A673 (cell line): ENCODE results near the gene IL23A. TPM values are rescaled to one million over a fixed set of nuclear protein-coding genes. Genes with fewer than 3 reads are reported as not detected.

Experiments
- BruUV-seq: library from RNA; stranded (reverse); fragments of 400-500 nt; replicated peaks from 2 replicates; lab custom pipeline; 2021; lab: Mats Ljungman, UMichigan
- CTCF ChIA-PET: fragments of 300-600 bp; sonication (Branson Sonifier 250); formaldehyde crosslinking; loops from one replicate; lab custom pipeline; 2022; ENCODE audit warnings: antibody characterized with exemption; lab: Charles Lee
- POLR2A ChIA-PET: fragments of 300-600 bp; sonication (Branson Sonifier 250); formaldehyde crosslinking; loops from one replicate; lab custom pipeline; 2022; ENCODE audit warnings: antibody characterized with exemption; ENCODE audit not compliant: low non-redundant PET; lab: Charles Lee
- DNase-seq: peaks from one replicate; pipeline ENCODE4 v3.0.0-alpha.2; 2015; ENCODE audit warnings: low spot score
- H3K27ac ChIP-seq: fragments of 200-600 bp; sonication (generic); 2 replicates; pipeline ENCODE4 v1.5.1; 2016; ENCODE audit warnings: mixed run types, low read depth, mild to moderate bottlenecking, mixed read lengths, antibody characterized with exemption, low read length; ENCODE audit not compliant: poor library complexity, severe bottlenecking
- H3K27me3 ChIP-seq: fragments of 200-600 bp; sonication (generic); replicated peaks from 2 replicates; pipeline ENCODE4 v1.6.1; 2017; ENCODE audit warnings: mixed run types, low read depth, mild to moderate bottlenecking, mixed read lengths, antibody characterized with exemption, low read length; ENCODE audit not compliant: insufficient read depth, poor library complexity
- H3K36me3 ChIP-seq: fragments of 200-600 bp; sonication (generic); 2 replicates; pipeline ENCODE4 v1.6.1; 2016; ENCODE audit warnings: mixed run types, mild to moderate bottlenecking, mixed read lengths, antibody characterized with exemption, low read length; ENCODE audit not compliant: insufficient read depth, poor library complexity, severe bottlenecking
- H3K4me1 ChIP-seq: fragments of 200-600 bp; sonication (generic); 2 replicates; pipeline ENCODE4 v1.6.1; 2017; ENCODE audit warnings: mixed run types, mild to moderate bottlenecking, mixed read lengths, antibody characterized with exemption, low read length; ENCODE audit not compliant: insufficient read depth, poor library complexity, severe bottlenecking
- H3K4me3 ChIP-seq: fragments of 200-600 bp; sonication (generic); 2 replicates; pipeline ENCODE4 v1.5.1; 2016; ENCODE audit warnings: low read depth, mixed run types, mild to moderate bottlenecking, mixed read lengths, low read length; ENCODE audit not compliant: poor library complexity, severe bottlenecking
- H3K9me3 ChIP-seq: fragments of 200-600 bp; sonication (generic); 2 replicates; pipeline ENCODE4 v1.6.1; 2016; ENCODE audit warnings: mixed run types, low read depth, mild to moderate bottlenecking, mixed read lengths, antibody characterized with exemption, low read length; ENCODE audit not compliant: poor library complexity, severe bottlenecking
- CTCF ChIP-seq: fragments of 300-800, 200-600 bp; sonication (generic); conservative IDR thresholded peaks from 2 replicates; pipeline ENCODE4 v1.5.1; 2017; ENCODE audit warnings: low read depth, mild to moderate bottlenecking, antibody characterized with exemption, low read length, moderate library complexity, mixed read lengths
- EZH2 ChIP-seq: fragments of 200-600 bp; sonication (generic); IDR thresholded peaks from 2 replicates; pipeline ENCODE4 v1.6.1; 2017; ENCODE audit warnings: borderline replicate concordance, low read depth, mild to moderate bottlenecking, mixed read lengths, antibody characterized with exemption, low read length; ENCODE audit not compliant: poor library complexity, severe bottlenecking
- intact Hi-C: fragments of 100-400 bp; cut with micrococcal nuclease; formaldehyde crosslinking; loops from one replicate; pipeline ENCODE4 v1.10.0; 2022; ENCODE audit not compliant: unreplicated experiment
- total RNA-seq: library from RNA; stranded (reverse); gene quantifications from 2 replicates; pipeline ENCODE4 v1.2.3, GENCODE V29; 2021

IL23A gene
- total RNA-seq, 1 experiment from 2014 or later: not detected

DNA sequence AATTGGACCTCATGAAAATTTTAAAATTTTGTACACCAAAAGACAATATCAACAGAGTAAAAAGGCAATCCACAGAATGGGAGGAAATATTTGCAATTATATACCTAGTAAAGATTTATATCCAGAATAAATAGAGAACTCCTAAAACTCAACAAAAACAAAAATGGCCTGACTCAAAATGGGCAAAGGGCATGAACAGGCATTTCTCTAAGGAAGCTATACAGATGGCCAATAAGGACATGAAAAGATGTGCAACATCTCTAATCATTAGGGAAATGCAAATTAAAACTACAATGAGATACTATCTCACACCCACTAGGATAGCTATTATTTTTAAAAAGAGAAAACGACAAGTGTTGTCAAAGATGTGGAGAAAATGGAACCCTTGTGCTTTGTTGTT is 34.8 kb downstream of the IL23A start:
- no peak for DNase-seq
- H3K4me3 ChIP-seq: no peak overlapping the region
- no peaks in the 10 kb centered on the region for H3K36me3 ChIP-seq
- H3K9me3 ChIP-seq: no peaks in the 10 kb centered on the region
- no peak for TF ChIP-seq EZH2
- TF ChIP-seq CTCF: no peak
- intact Hi-C loops: no loop called here
- no peaks in the 10 kb centered on the region for H3K27me3 ChIP-seq
- no TSS peak for BruUV-seq
- POLR2A ChIA-PET: interaction anchor here (0.6 kb wide), 1 partner anchor 81 kb away, joined by 6 read pairs; no protein-coding TSS in a partner anchor
- H3K4me1 ChIP-seq: no peaks in the 10 kb centered on the region
- CTCF ChIA-PET: interaction anchor here (0.5 kb wide), 1 partner anchor 169 kb away, joined by 5 read pairs; no protein-coding TSS in a partner anchor
- H3K27ac ChIP-seq: no peak overlapping the region

- intact Hi-C loops: no loop called here
- POLR2A ChIA-PET: no interaction called here
- BruUV-seq: no TSS peak
Measured at GRCh38 chr12:56374726-56375597, 36.3 kb downstream of the IL23A start.

More at GRCh38 chr12:56374726-56375597, 36.3 kb downstream of the IL23A start:
- DNase-seq: no peak
- no peak overlapping the region for H3K4me3 ChIP-seq
- H3K27ac ChIP-seq: no peak overlapping the region
- H3K4me1 ChIP-seq: no peaks in the 10 kb centered on the region
- TF ChIP-seq EZH2: no peak
- no peak for TF ChIP-seq CTCF
- no peaks in the 10 kb centered on the region for H3K9me3 ChIP-seq
- no peaks in the 10 kb centered on the region for H3K27me3 ChIP-seq
- CTCF ChIA-PET: no interaction called here
- H3K36me3 ChIP-seq: no peaks in the 10 kb centered on the region
